HL-60 (cell line): ENCODE data around the gene NHERF2.

Experiments
- CTCF ChIP-seq: IDR thresholded peaks from one replicate; pipeline ENCODE4 v1.5.1; 2011; ENCODE audit warnings: low read length, control low read depth, inconsistent platforms; ENCODE audit not compliant: insufficient read depth
- POLR2AphosphoS5 ChIP-seq: IDR thresholded peaks from 2 replicates; pipeline ENCODE4 v1.6.1; 2012; ENCODE audit warnings: low read depth
- REST ChIP-seq: IDR thresholded peaks from 2 replicates; pipeline ENCODE4 v1.6.1; 2012; ENCODE audit warnings: low read depth; ENCODE audit not compliant: insufficient replicate concordance
- SPI1 ChIP-seq: IDR thresholded peaks from 2 replicates; pipeline ENCODE4 v1.6.1; 2012; ENCODE audit warnings: low read depth, mild to moderate bottlenecking, borderline replicate concordance

- TF ChIP-seq POLR2AphosphoS5 (no peak), SPI1 (no peak), CTCF (no peak), REST (no peak)
Measured at GRCh38 chr16:1987198-1987597, 39.5 kb upstream of the NHERF2 start.
